ENCODE measurements around the gene GCNT3. TPM values are rescaled to one million over a fixed set of nuclear protein-coding genes. Genes with fewer than 3 reads are reported as not detected.

The GCNT3 gene
- total RNA-seq, 1 donor from 2014 or later = 0.70 TPM

- TF ChIP-seq, protein P1, sequence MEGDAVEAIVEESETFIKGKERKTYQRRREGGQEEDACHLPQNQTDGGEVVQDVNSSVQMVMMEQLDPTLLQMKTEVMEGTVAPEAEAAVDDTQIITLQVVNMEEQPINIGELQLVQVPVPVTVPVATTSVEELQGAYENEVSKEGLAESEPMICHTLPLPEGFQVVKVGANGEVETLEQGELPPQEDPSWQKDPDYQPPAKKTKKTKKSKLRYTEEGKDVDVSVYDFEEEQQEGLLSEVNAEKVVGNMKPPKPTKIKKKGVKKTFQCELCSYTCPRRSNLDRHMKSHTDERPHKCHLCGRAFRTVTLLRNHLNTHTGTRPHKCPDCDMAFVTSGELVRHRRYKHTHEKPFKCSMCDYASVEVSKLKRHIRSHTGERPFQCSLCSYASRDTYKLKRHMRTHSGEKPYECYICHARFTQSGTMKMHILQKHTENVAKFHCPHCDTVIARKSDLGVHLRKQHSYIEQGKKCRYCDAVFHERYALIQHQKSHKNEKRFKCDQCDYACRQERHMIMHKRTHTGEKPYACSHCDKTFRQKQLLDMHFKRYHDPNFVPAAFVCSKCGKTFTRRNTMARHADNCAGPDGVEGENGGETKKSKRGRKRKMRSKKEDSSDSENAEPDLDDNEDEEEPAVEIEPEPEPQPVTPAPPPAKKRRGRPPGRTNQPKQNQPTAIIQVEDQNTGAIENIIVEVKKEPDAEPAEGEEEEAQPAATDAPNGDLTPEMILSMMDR (IDR thresholded peaks at IDR 0.05) = no peak
- peaks cover 2% of the 10 kb centered on the region for H3K9me3 Mint-ChIP-seq (ENCODE audit: low read depth)
- peaks cover 3% of the 10 kb centered on the region for H3K4me1 Mint-ChIP-seq (ENCODE audit: low read depth)
- peaks cover 3% of the 10 kb centered on the region for H3K36me3 Mint-ChIP-seq (ENCODE audit: low read depth)
- peaks cover 3% of the 10 kb centered on the region for H3K27me3 Mint-ChIP-seq (ENCODE audit: low read depth)
- H3K27ac Mint-ChIP-seq (ENCODE audit: unreplicated experiment) = no peak overlapping the region
- no peak overlapping the region for H3K4me3 Mint-ChIP-seq (ENCODE audit: unreplicated experiment)
- no peak for DNase-seq (ENCODE audit: low spot score)
These were observed 41.3 kb upstream of the GCNT3 start for GRCh38 chr15:59570315-59570714.

DNA sequence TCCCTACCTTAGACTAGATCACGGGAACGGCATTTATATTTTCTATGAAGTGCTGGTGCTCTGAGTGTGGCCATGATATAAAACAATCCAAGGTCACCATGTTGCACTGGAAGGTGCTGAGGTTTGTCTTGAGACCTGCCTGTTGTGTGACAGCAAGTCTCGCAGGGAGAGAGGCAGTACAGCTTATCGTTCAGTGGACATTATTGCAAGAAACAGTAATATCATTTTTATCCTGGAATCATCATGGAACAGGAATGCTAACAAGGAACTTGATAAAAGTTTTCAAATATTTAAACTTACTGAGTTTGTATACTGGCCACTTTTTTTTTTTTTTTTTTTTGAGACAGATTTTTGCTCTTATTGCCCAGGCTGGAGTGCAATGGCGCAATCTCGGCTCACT lies 40.0 kb upstream of the GCNT3 start:
- Mint-ChIP-seq H3K9me3 (ENCODE audit: low read depth) (no peaks in the 10 kb centered on the region), H3K4me1 (ENCODE audit: low read depth) (peaks cover 3% of the 10 kb centered on the region), H3K4me3 (ENCODE audit: unreplicated experiment) (no peak overlapping the region), H3K27ac (ENCODE audit: unreplicated experiment) (no peak overlapping the region), H3K36me3 (ENCODE audit: low read depth) (peaks cover 1% of the 10 kb centered on the region), H3K27me3 (ENCODE audit: low read depth) (peaks cover 3% of the 10 kb centered on the region)
- TF ChIP-seq, protein P1 (IDR thresholded peaks at IDR 0.05) = no peak
- DNase-seq (ENCODE audit: low spot score) = no peak

- H3K9me3 Mint-ChIP-seq (ENCODE audit: low read depth) = no peaks in the 10 kb centered on the region
- no peak overlapping the region for H3K27ac Mint-ChIP-seq (ENCODE audit: unreplicated experiment)
- no peaks in the 10 kb centered on the region for H3K36me3 Mint-ChIP-seq (ENCODE audit: low read depth)
- H3K4me3 Mint-ChIP-seq (ENCODE audit: unreplicated experiment) = no peak overlapping the region
- H3K4me1 Mint-ChIP-seq (ENCODE audit: low read depth) = no peaks in the 10 kb centered on the region
- TF ChIP-seq, protein P1 (IDR thresholded peaks at IDR 0.05) = no peak
- peaks cover 18% of the 10 kb centered on the region for H3K27me3 Mint-ChIP-seq (ENCODE audit: low read depth)
- no peak for DNase-seq (ENCODE audit: low spot score)
These were observed 28.5 kb upstream of the GCNT3 start for GRCh38 chr15:59583088-59583487.

- Mint-ChIP-seq H3K4me1 (ENCODE audit: low read depth) (no peaks in the 10 kb centered on the region), H3K36me3 (ENCODE audit: low read depth) (no peaks in the 10 kb centered on the region), H3K9me3 (ENCODE audit: low read depth) (no peaks in the 10 kb centered on the region), H3K27ac (ENCODE audit: unreplicated experiment) (no peak overlapping the region), H3K4me3 (ENCODE audit: unreplicated experiment) (no peak overlapping the region), H3K27me3 (ENCODE audit: low read depth) (peaks cover 3% of the 10 kb centered on the region)
- DNase-seq (ENCODE audit: low spot score) = no peak
- TF ChIP-seq, protein P1 (IDR thresholded peaks at IDR 0.05) = no peak
These were observed 24.3 kb upstream of the GCNT3 start for GRCh38 chr15:59587085-59587826.

GRCh38 chr15:59590027-59590426 lies 21.6 kb upstream of the GCNT3 start:
- no peak for DNase-seq (ENCODE audit: low spot score)
- no peaks in the 10 kb centered on the region for H3K9me3 Mint-ChIP-seq (ENCODE audit: low read depth)
- no peak overlapping the region for H3K4me3 Mint-ChIP-seq (ENCODE audit: unreplicated experiment)
- TF ChIP-seq, protein P1 (IDR thresholded peaks at IDR 0.05) = no peak
- H3K27ac Mint-ChIP-seq (ENCODE audit: unreplicated experiment) = no peak overlapping the region
- H3K4me1 Mint-ChIP-seq (ENCODE audit: low read depth) = peaks cover 10% of the 10 kb centered on the region
- no peaks in the 10 kb centered on the region for H3K36me3 Mint-ChIP-seq (ENCODE audit: low read depth)
- H3K27me3 Mint-ChIP-seq (ENCODE audit: low read depth) = no peaks in the 10 kb centered on the region
